ENCODE results near the gene GAMT. TPM values are rescaled to one million over a fixed set of nuclear protein-coding genes. Genes with fewer than 3 reads are reported as not detected.

Gene GAMT
- total and polyA plus RNA-seq, 2 of the 13 experiments (the other 11 are each of a cell fraction or from before 2014, with no cell fraction given) = 115 to 124 TPM

- TF ChIP-seq HMGXB3 (CRISPR knock-in tag; IDR thresholded peaks at IDR 0.05; ENCODE audit: borderline replicate concordance) (no peak), HNF4G (IDR thresholded peaks at IDR 0.05; ENCODE audit: borderline replicate concordance, low read depth, low read length) (no peak), HNF4G (CRISPR knock-in tag; IDR thresholded peaks at IDR 0.05; ENCODE audit: borderline replicate concordance, low read depth) (no peak), PCBP1 (IDR thresholded peaks at IDR 0.05; ENCODE audit: borderline replicate concordance, low read depth, low read length) (no peak; the same call in 1 of the 2 replicates), RNF2 (conservative IDR thresholded peaks at IDR 0.05; ENCODE audit: low read depth) (no peak), MTF1 (CRISPR knock-in tag; IDR thresholded peaks at IDR 0.05) (peak; percentile 43; the same call in 1 of the 2 replicates), ARID2 (CRISPR knock-in tag; IDR thresholded peaks at IDR 0.05; ENCODE audit: borderline replicate concordance) (0 out of 2 replicates have a peak, but pooled peaks have one; percentile 45), SOX13 (IDR thresholded peaks at IDR 0.05) (no peak), SOX13 (CRISPR knock-in tag; conservative IDR thresholded peaks at IDR 0.05 in 1 of 2, IDR thresholded peaks at IDR 0.05 in 1 of 2) (0 out of 4 replicates have a peak, but pooled peaks of 1 of the 2 experiments have one; percentile 6), JDP2 (CRISPR knock-in tag; IDR thresholded peaks at IDR 0.05; ENCODE audit: borderline replicate concordance) (no peak), ZNF737 (CRISPR knock-in tag; IDR thresholded peaks at IDR 0.05; ENCODE audit: borderline replicate concordance) (no peak), ZNF280B (CRISPR knock-in tag; IDR thresholded peaks at IDR 0.05; ENCODE audit: borderline replicate concordance) (no peak), CBFB (CRISPR knock-in tag; IDR thresholded peaks at IDR 0.05) (0 out of 2 replicates have a peak, but pooled peaks have one; percentile 27), HDAC1 (CRISPR knock-in tag; IDR thresholded peaks at IDR 0.05) (0 out of 2 replicates have a peak, but pooled peaks have one; percentile 27), ZBTB7B (CRISPR knock-in tag; IDR thresholded peaks at IDR 0.05) (peak; percentile 61), TRIM24 (CRISPR knock-in tag; IDR thresholded peaks at IDR 0.05) (no peak), ZNF337 (CRISPR knock-in tag; IDR thresholded peaks at IDR 0.05; ENCODE audit: borderline replicate concordance, low read depth) (no peak), NFE2 (CRISPR knock-in tag; IDR thresholded peaks at IDR 0.05) (no peak), AHR (CRISPR knock-in tag; IDR thresholded peaks at IDR 0.05) (no peak), ZBTB46 (CRISPR knock-in tag; IDR thresholded peaks at IDR 0.05; ENCODE audit: borderline replicate concordance) (no peak), TSC22D2 (CRISPR knock-in tag; IDR thresholded peaks at IDR 0.05; ENCODE audit: borderline replicate concordance) (no peak), SAP130 (CRISPR knock-in tag; IDR thresholded peaks at IDR 0.05; ENCODE audit: low read depth) (peak; percentile 76)
These were observed 7.2 kb upstream of the GAMT start (continued) for GRCh38 chr19:1408300-1409203.

Measured in HepG2 (cell line).